Measurements from ENCODE around the gene ITPRIPL2. TPM values are rescaled to one million over a fixed set of nuclear protein-coding genes. Genes with fewer than 3 reads are reported as not detected.

ITPRIPL2 gene
- total RNA-seq, 1 experiment from 2014 or later = 5.3 TPM

GRCh38 chr16:19073863-19074262, 39.9 kb upstream of the ITPRIPL2 start (continued):
- TF ChIP-seq HMGXB4 (CRISPR knock-in tag; IDR thresholded peaks at IDR 0.05) (no peak), ZNF532 (CRISPR knock-in tag; IDR thresholded peaks at IDR 0.05; ENCODE audit: borderline replicate concordance) (no peak), HMGA2 (CRISPR knock-in tag; IDR thresholded peaks at IDR 0.05) (no peak), FOXJ3 (CRISPR knock-in tag; IDR thresholded peaks at IDR 0.05; ENCODE audit: borderline replicate concordance) (no peak), MYBL2 (CRISPR knock-in tag; IDR thresholded peaks at IDR 0.05) (no peak), EMX1 (CRISPR knock-in tag; IDR thresholded peaks at IDR 0.05) (no peak), ATF6 (CRISPR knock-in tag; IDR thresholded peaks at IDR 0.05) (no peak), TEAD4 (CRISPR knock-in tag; IDR thresholded peaks at IDR 0.05) (no peak), CREB1 (CRISPR knock-in tag; IDR thresholded peaks at IDR 0.05) (no peak), MXD4 (CRISPR knock-in tag; IDR thresholded peaks at IDR 0.05; ENCODE audit: borderline replicate concordance) (no peak), NR3C1 (CRISPR knock-in tag; conservative IDR thresholded peaks at IDR 0.05; ENCODE audit: low read depth) (no peak), FOXP1 (CRISPR knock-in tag; IDR thresholded peaks at IDR 0.05; ENCODE audit: borderline replicate concordance) (no peak)
- TF ChIP-seq, protein P1, sequence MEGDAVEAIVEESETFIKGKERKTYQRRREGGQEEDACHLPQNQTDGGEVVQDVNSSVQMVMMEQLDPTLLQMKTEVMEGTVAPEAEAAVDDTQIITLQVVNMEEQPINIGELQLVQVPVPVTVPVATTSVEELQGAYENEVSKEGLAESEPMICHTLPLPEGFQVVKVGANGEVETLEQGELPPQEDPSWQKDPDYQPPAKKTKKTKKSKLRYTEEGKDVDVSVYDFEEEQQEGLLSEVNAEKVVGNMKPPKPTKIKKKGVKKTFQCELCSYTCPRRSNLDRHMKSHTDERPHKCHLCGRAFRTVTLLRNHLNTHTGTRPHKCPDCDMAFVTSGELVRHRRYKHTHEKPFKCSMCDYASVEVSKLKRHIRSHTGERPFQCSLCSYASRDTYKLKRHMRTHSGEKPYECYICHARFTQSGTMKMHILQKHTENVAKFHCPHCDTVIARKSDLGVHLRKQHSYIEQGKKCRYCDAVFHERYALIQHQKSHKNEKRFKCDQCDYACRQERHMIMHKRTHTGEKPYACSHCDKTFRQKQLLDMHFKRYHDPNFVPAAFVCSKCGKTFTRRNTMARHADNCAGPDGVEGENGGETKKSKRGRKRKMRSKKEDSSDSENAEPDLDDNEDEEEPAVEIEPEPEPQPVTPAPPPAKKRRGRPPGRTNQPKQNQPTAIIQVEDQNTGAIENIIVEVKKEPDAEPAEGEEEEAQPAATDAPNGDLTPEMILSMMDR (IDR thresholded peaks at IDR 0.05) = no peak

GRCh38 chr16:19075511-19075910, 38.3 kb upstream of the ITPRIPL2 start:
- Mint-ChIP-seq H3K36me3 (peaks cover 28% of the 10 kb centered on the region), H3K27ac (no peak overlapping the region), H3K4me1 (no peaks in the 10 kb centered on the region), H3K27me3 (ENCODE audit: low read depth) (no peaks in the 10 kb centered on the region), H3K4me3 (no peak overlapping the region), H3K9me3 (peaks cover 8% of the 10 kb centered on the region)
- DNase-seq (ENCODE audit: low spot score) (no peak), ATAC-seq (no peak)
- CTCF ChIA-PET = interaction anchor here (0.7 kb wide), 1 partner anchor 18 kb away, joined by 3 read pairs; no protein-coding TSS in a partner anchor
- POLR2A ChIA-PET = interaction anchor here (0.7 kb wide), 1 partner anchor 10 kb away, joined by 3 read pairs; no protein-coding TSS in a partner anchor
- TF ChIP-seq GABPB1 (CRISPR knock-in tag; IDR thresholded peaks at IDR 0.05) (no peak), MYBL2 (CRISPR knock-in tag; IDR thresholded peaks at IDR 0.05) (no peak), ATF2 (CRISPR knock-in tag; IDR thresholded peaks at IDR 0.05; ENCODE audit: borderline replicate concordance, low read depth) (no peak), OVOL2 (CRISPR knock-in tag; IDR thresholded peaks at IDR 0.05; ENCODE audit: borderline replicate concordance) (no peak), ZNF416 (CRISPR knock-in tag; IDR thresholded peaks at IDR 0.05) (no peak), AFF4 (CRISPR knock-in tag; IDR thresholded peaks at IDR 0.05; ENCODE audit: borderline replicate concordance) (no peak)
- TF ChIP-seq, protein P2, sequence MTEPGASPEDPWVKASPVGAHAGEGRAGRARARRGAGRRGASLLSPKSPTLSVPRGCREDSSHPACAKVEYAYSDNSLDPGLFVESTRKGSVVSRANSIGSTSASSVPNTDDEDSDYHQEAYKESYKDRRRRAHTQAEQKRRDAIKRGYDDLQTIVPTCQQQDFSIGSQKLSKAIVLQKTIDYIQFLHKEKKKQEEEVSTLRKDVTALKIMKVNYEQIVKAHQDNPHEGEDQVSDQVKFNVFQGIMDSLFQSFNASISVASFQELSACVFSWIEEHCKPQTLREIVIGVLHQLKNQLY (CRISPR knock-in tag; IDR thresholded peaks at IDR 0.05) = no peak

Measured in WTC11 (cell line).